Measurements from ENCODE around the gene HARBI1. TPM values are rescaled to one million over a fixed set of nuclear protein-coding genes. Genes with fewer than 3 reads are reported as not detected.

HARBI1 gene
- total and polyA plus RNA-seq, 9 of the 15 experiments (the other 6 are each of a cell fraction or from before 2014, with no cell fraction given) = 3.5 to 8.4 (median 5.5) TPM

- intact Hi-C loops (cut with micrococcal nuclease) (no loop called here), in situ Hi-C loops (cut with MboI) (no loop called here)
- TF ChIP-seq SMAD1 (IDR thresholded peaks at IDR 0.05; ENCODE audit: low read depth, low read length, partially characterized antibody) = no peak
- TF ChIP-seq IRF9 (tag; IDR thresholded peaks at IDR 0.05) = no peak
- peak; percentile 54 for TF ChIP-seq ATF3 (IDR thresholded peaks at IDR 0.05)
- no peak for TF ChIP-seq ATF3 (CRISPR knock-in tag; conservative IDR thresholded peaks at IDR 0.05)
- no peak for TF ChIP-seq ELK1 (CRISPR knock-in tag; IDR thresholded peaks at IDR 0.05)
- TF ChIP-seq ZNF551 (CRISPR knock-in tag; IDR thresholded peaks at IDR 0.05) = no peak
- FAIRE-seq (no peak), ATAC-seq (no peak), DNase-seq (ENCODE audit: extremely low read depth in 1 of 4, low spot score in 3 of 4) (no peak)
- Histone ChIP-seq H3K79me2 (ENCODE audit: control insufficient read depth, insufficient read depth, low read length) (no peaks in the 10 kb centered on the region), H3K4me3 (no peak overlapping the region), H3K27me3 (ENCODE audit: control insufficient read depth in 2 of 2, insufficient read depth in 2 of 2, low read length in 2 of 2) (no peaks in the 10 kb centered on the region), H4K20me1 (replicated peaks; ENCODE audit: control insufficient read depth, insufficient read depth, low read length) (no peaks in the 10 kb centered on the region), H3K36me3 (ENCODE audit: control insufficient read depth, insufficient read depth, low read length) (peaks cover 8% of the 10 kb centered on the region; the same call in 2 of the 3 replicates), H2AFZ (ENCODE audit: low read depth, low read length) (no peak overlapping the region), H3K27ac (ENCODE audit: extremely low read depth, low read depth, low read length) (no peak overlapping the region), H3K9ac (ENCODE audit: insufficient read depth in 1 of 2, low read depth in 2 of 2, low read length in 2 of 2) (no peak overlapping the region), H3K9me3 (replicated peaks; ENCODE audit: control insufficient read depth, insufficient read depth, low read depth, low read length) (no peaks in the 10 kb centered on the region), H3K4me1 (replicated peaks in 1 of 2; ENCODE audit: control insufficient read depth in 2 of 2, insufficient read depth in 2 of 2, low read length in 2 of 2) (peaks cover 5 to 10% of the 10 kb centered on the region in 2 experiments; a peak in 3 of 5 replicates), H3K4me2 (ENCODE audit: insufficient read depth, low read length) (no peak overlapping the region), H3K9me1 (ENCODE audit: control insufficient read depth, insufficient read depth, low read length) (no peaks in the 10 kb centered on the region)
- CTCF ChIA-PET (ENCODE audit: low intra/inter-chr PET ratio) = no interaction called here
- POLR2A ChIA-PET = interaction anchor here (1.7 to 2.3 kb wide), 2 partner anchors 10 to 17 kb away, joined by 5 to 15 read pairs; no protein-coding TSS in a partner anchor
- WGBS (ENCODE audit: insufficient coverage, low coverage, missing lambda C conversion rate) = 80% methylated on average over 1 of the region's 1 CpG
- no TSS peak for BruUV-seq (replicated peaks)
These were observed 15.9 kb downstream of the HARBI1 start for GRCh38 chr11:46601129-46601528.

Measured in K562 (cell line).